Activated naive CD8-positive, alpha-beta T cell treated with anti-CD3 and anti-CD28 coated beads, Interleukin-2, amount 10 ng/mL, durations not matched to agents 7 days and 5 days (primary cell): ENCODE data around the gene SPECC1. TPM values are rescaled to one million over a fixed set of nuclear protein-coding genes. Genes with fewer than 3 reads are reported as not detected.
"Not testable (repeated sequence)": the region's sequence is repeated elsewhere in the genome, so short reads cannot be mapped to it uniquely, and the experiment has no call there.

Experiments
- ATAC-seq: fragments of 150-1000 bp; cut with Tn5 transposase; one replicate; pipeline ENCODE4 v1.10.0; 2021; ENCODE audit warnings: low read depth, moderate library complexity
- POLR2A ChIA-PET: fragments of 350-600 bp; sonication (Branson Sonifier 250); formaldehyde crosslinking; loops from one replicate; lab custom pipeline; 2021; ENCODE audit warnings: antibody characterized with exemption; lab: Charles Lee
- DNase-seq: peaks from one replicate; pipeline ENCODE4 v3.0.0; 2021
- H3K27ac Mint-ChIP-seq: one replicate; pipeline ENCODE4 v1.8.0; 2022; ENCODE audit warnings: mild to moderate bottlenecking, mixed read lengths
- H3K27me3 Mint-ChIP-seq: one replicate; pipeline ENCODE4 v1.8.0; 2022; ENCODE audit warnings: mild to moderate bottlenecking, moderate library complexity, mixed read lengths
- H3K36me3 Mint-ChIP-seq: one replicate; pipeline ENCODE4 v1.8.0; 2021; ENCODE audit warnings: mild to moderate bottlenecking, mixed read lengths
- H3K4me1 Mint-ChIP-seq: one replicate; pipeline ENCODE4 v1.8.0; 2021; ENCODE audit warnings: mixed read lengths
- H3K4me3 Mint-ChIP-seq: one replicate; pipeline ENCODE4 v1.8.0; 2022; ENCODE audit warnings: mild to moderate bottlenecking, moderate library complexity, mixed read lengths
- H3K9me3 Mint-ChIP-seq: one replicate; pipeline ENCODE4 v1.8.0; 2021; ENCODE audit warnings: mixed read lengths
- total RNA-seq, 2 experiments: library from RNA; stranded (reverse); gene quantifications; one replicate each; pipeline ENCODE4 v1.2.3, GENCODE V29; 2021

The SPECC1 gene
- total RNA-seq, 2 experiments from 2014 or later: 8.3 to 10.0 TPM

GRCh38 chr17:20179041-20179440 is 169.9 kb downstream of the SPECC1 start:
- ATAC-seq (no peak), DNase-seq (no peak)
- no peak overlapping the region for H3K27ac Mint-ChIP-seq
- H3K27me3 Mint-ChIP-seq: peaks cover 12% of the 10 kb centered on the region
- no peaks in the 10 kb centered on the region for H3K4me1 Mint-ChIP-seq
- POLR2A ChIA-PET: no interaction called here
- H3K36me3 Mint-ChIP-seq: no peaks in the 10 kb centered on the region
- no peaks in the 10 kb centered on the region for H3K9me3 Mint-ChIP-seq
- no peak overlapping the region for H3K4me3 Mint-ChIP-seq

DNA sequence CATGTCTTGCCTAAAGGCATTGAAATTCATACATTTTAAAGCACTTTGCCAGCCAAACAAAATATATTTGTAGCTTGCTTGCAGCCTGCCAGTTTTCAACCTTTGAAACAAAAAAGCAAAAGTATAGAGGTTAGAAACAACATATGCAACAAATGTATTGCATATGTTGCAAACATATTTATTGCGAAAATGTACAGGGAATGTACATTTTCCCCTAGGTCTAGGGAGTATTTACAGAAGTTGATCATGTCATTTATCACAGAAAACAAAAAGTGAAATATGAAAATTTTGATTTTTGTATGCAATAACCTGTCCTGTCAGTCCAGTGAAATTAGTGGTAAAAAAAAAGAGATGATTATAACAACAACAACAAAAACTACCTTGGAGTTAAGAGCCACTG is 171.5 kb downstream of the SPECC1 start:
- no peak for ATAC-seq
- no peak for DNase-seq

DNA sequence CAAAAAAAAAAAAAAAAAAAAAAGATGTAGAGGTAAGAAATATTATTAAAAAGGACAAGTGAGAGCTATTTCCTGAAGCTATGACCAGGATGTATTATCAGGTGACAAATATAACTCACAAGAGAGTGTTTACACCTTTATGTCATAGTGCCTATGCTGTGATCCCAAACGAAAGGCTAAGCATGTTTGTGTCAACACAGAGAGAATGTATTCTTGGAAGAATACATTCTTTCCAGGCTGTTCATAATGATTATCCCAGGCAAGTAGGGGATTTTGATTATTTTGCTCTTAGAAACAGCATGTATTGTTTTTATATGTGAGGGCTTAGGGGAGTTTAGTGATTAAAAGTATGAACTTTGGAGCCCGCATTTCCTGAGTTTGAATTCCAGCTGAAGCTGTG is 175.0 kb downstream of the SPECC1 start:
- Mint-ChIP-seq H3K36me3 (no peaks in the 10 kb centered on the region), H3K9me3 (no peaks in the 10 kb centered on the region), H3K4me3 (no peak overlapping the region), H3K27me3 (peaks cover 6% of the 10 kb centered on the region), H3K4me1 (no peaks in the 10 kb centered on the region), H3K27ac (no peak overlapping the region)
- ATAC-seq (no peak), DNase-seq (no peak)
- POLR2A ChIA-PET: no interaction called here

More for the DNA sequence above, 171.5 kb downstream of the SPECC1 start:
- no peak overlapping the region for H3K27ac Mint-ChIP-seq
- no peak overlapping the region for H3K4me3 Mint-ChIP-seq
- no peaks in the 10 kb centered on the region for H3K36me3 Mint-ChIP-seq
- H3K27me3 Mint-ChIP-seq: peaks cover 12% of the 10 kb centered on the region
- no peaks in the 10 kb centered on the region for H3K9me3 Mint-ChIP-seq
- POLR2A ChIA-PET: no interaction called here
- no peaks in the 10 kb centered on the region for H3K4me1 Mint-ChIP-seq

GRCh38 chr17:20184977-20185619 is 175.9 kb downstream of the SPECC1 start:
- POLR2A ChIA-PET: no interaction called here
- Mint-ChIP-seq H3K4me1 (no peaks in the 10 kb centered on the region), H3K9me3 (no peaks in the 10 kb centered on the region), H3K4me3 (no peak overlapping the region), H3K27me3 (peaks cover 6% of the 10 kb centered on the region), H3K27ac (no peak overlapping the region), H3K36me3 (no peaks in the 10 kb centered on the region)
- no peak for DNase-seq
- no peak for ATAC-seq

DNA sequence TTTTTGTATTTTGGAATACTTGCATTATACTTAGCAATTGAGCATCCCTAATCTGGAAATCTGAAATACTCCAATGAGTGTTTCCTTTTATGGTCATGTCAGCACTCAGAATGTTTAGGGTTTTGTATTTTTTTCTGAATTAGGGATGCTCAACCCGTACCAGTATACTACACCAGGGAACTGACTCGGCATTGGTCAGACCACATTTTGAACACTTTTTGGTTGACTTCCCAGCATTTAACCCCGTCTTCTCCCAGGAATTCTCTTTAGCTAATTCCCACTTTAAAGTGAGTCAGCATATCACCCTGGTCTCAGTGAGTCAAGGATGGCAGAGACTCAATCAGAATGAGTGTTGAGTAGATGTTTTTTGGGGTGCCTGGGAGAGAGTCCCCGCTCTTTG is 177.9 kb downstream of the SPECC1 start:
- Mint-ChIP-seq H3K27ac (no peak overlapping the region), H3K27me3 (peaks cover 5% of the 10 kb centered on the region), H3K4me3 (no peak overlapping the region), H3K36me3 (no peaks in the 10 kb centered on the region), H3K4me1 (no peaks in the 10 kb centered on the region), H3K9me3 (no peaks in the 10 kb centered on the region)
- no peak for ATAC-seq
- POLR2A ChIA-PET: no interaction called here
- DNase-seq: no peak

DNA sequence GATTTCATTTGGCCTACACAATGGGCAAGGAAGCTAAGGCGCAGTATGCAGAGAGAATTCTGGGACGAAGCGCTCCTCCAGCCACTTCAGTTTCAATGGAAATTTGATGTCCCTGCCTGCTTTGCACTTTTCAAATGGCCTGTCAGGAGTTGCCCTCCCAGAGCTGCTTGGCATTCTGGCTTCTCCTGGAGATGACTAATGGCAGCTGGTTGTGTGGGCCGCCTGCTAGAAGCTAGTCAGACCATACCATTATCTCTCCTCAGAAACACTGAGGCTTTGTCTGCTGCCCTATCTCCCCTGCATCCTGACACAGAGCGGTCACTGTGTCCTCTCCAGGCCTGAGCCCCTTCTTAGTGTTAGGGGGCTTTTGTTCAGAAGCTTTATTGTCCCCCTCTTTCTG is 180.1 kb downstream of the SPECC1 start:
- no peak overlapping the region for H3K27ac Mint-ChIP-seq
- no peaks in the 10 kb centered on the region for H3K4me1 Mint-ChIP-seq
- DNase-seq: no peak
- ATAC-seq: no peak
- no peaks in the 10 kb centered on the region for H3K9me3 Mint-ChIP-seq
- peaks cover 5% of the 10 kb centered on the region for H3K27me3 Mint-ChIP-seq
- no peaks in the 10 kb centered on the region for H3K36me3 Mint-ChIP-seq
- no peak overlapping the region for H3K4me3 Mint-ChIP-seq
- POLR2A ChIA-PET: no interaction called here

DNA sequence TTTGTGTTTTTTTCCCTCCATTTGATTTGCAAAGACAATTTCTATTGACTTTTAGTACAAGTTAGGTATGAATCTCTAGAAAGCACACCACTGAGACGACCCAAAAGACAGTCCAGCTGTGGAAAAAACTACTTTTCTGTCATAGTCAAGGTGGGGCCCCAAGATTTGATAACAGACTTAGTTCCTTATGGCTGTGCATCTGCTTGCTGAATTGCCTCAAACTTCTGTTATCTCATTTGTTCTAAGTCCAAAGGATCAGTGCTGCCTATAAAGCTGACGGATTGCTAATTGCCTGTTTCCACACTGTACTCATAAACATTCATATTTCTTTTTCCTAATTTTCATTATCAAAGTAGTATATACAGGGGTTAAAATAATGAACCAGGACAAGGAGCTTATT is 180.8 kb downstream of the SPECC1 start:
- ATAC-seq (no peak), DNase-seq (no peak)
- H3K27ac Mint-ChIP-seq: no peak overlapping the region
- no peaks in the 10 kb centered on the region for H3K4me1 Mint-ChIP-seq
- peaks cover 5% of the 10 kb centered on the region for H3K27me3 Mint-ChIP-seq
- no peaks in the 10 kb centered on the region for H3K9me3 Mint-ChIP-seq
- POLR2A ChIA-PET: no interaction called here
- no peaks in the 10 kb centered on the region for H3K36me3 Mint-ChIP-seq
- no peak overlapping the region for H3K4me3 Mint-ChIP-seq

- POLR2A ChIA-PET: no interaction called here
- H3K4me1 Mint-ChIP-seq: no peaks in the 10 kb centered on the region
- peaks cover 5% of the 10 kb centered on the region for H3K27me3 Mint-ChIP-seq
- no peak overlapping the region for H3K4me3 Mint-ChIP-seq
- H3K27ac Mint-ChIP-seq: no peak overlapping the region
- DNase-seq (no peak), ATAC-seq (no peak)
- no peaks in the 10 kb centered on the region for H3K9me3 Mint-ChIP-seq
- no peaks in the 10 kb centered on the region for H3K36me3 Mint-ChIP-seq
Measured at GRCh38 chr17:20190605-20191004, 181.4 kb downstream of the SPECC1 start.

GRCh38 chr17:20191056-20191455 is 181.9 kb downstream of the SPECC1 start:
- peaks cover 1% of the 10 kb centered on the region for H3K36me3 Mint-ChIP-seq
- no peaks in the 10 kb centered on the region for H3K4me1 Mint-ChIP-seq
- H3K27ac Mint-ChIP-seq: no peak overlapping the region
- DNase-seq (no peak), ATAC-seq (no peak)
- H3K9me3 Mint-ChIP-seq: peaks cover 1% of the 10 kb centered on the region
- POLR2A ChIA-PET: no interaction called here
- peaks cover 5% of the 10 kb centered on the region for H3K27me3 Mint-ChIP-seq
- no peak overlapping the region for H3K4me3 Mint-ChIP-seq

- H3K4me3 Mint-ChIP-seq, POLR2A ChIA-PET, H3K4me1 Mint-ChIP-seq, ATAC-seq, H3K27ac Mint-ChIP-seq, H3K9me3 Mint-ChIP-seq, DNase-seq, H3K27me3 Mint-ChIP-seq, H3K36me3 Mint-ChIP-seq: not testable (repeated sequence)
Measured at GRCh38 chr17:20196286-20196685, 187.1 kb downstream of the SPECC1 start.

GRCh38 chr17:20197272-20197926 is 188.2 kb downstream of the SPECC1 start:
- ATAC-seq (no peak), DNase-seq (no peak)
- no peaks in the 10 kb centered on the region for H3K27me3 Mint-ChIP-seq
- POLR2A ChIA-PET: no interaction called here
- no peak overlapping the region for H3K4me3 Mint-ChIP-seq
- H3K4me1 Mint-ChIP-seq: no peaks in the 10 kb centered on the region
- peaks cover 5% of the 10 kb centered on the region for H3K36me3 Mint-ChIP-seq
- H3K9me3 Mint-ChIP-seq: peaks cover 3% of the 10 kb centered on the region
- H3K27ac Mint-ChIP-seq: no peak overlapping the region

DNA sequence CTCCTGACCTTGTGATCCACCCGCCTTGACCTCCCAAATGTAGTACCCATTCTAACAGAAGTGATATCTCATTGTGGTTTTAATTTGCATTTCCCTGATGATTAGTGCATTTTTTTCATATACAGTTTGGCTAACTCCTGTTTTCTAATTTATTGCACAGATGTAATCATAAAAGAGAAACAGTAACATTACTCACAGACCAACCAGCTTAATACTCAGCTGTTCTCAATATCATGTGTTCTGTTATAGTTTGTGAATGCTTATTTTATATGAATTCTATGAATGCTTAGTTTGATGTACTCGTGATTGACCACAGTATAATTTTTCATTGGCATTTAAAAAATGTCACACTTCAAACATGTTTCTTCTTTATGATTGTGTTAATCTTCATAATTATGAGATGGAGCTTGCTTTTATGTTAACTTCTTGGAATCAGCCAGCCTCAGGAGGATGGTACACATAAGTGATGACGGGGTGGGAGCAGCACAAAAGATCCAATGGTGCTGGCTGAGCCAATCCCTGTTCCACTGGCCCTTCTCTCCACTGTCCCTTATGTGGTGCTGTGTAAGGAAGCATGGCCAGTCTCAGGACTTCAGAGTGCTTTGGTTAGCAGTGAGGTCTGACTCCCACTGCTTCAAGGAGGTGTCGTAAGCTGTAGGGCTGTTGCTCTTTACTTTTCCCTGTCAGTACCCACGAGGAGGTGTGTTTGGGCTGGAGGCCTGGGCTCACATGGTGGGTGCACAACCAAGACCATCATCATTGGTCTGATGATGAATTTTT is 191.0 kb downstream of the SPECC1 start:
- H3K27me3 Mint-ChIP-seq: no peaks in the 10 kb centered on the region
- peaks cover 6% of the 10 kb centered on the region for H3K4me1 Mint-ChIP-seq
- no peak for DNase-seq
- POLR2A ChIA-PET: no interaction called here
- no peak overlapping the region for H3K4me3 Mint-ChIP-seq
- H3K9me3 Mint-ChIP-seq: peaks cover 3% of the 10 kb centered on the region
- H3K36me3 Mint-ChIP-seq: peaks cover 8% of the 10 kb centered on the region
- ATAC-seq: no peak
- H3K27ac Mint-ChIP-seq: no peak overlapping the region

GRCh38 chr17:20200865-20201458 is 191.8 kb downstream of the SPECC1 start:
- DNase-seq (no peak), ATAC-seq (no peak)
- H3K36me3 Mint-ChIP-seq: peaks cover 7% of the 10 kb centered on the region
- POLR2A ChIA-PET: no interaction called here
- peaks cover 2% of the 10 kb centered on the region for H3K9me3 Mint-ChIP-seq
- H3K4me1 Mint-ChIP-seq: peaks cover 11% of the 10 kb centered on the region
- H3K27ac Mint-ChIP-seq: no peak overlapping the region
- no peak overlapping the region for H3K4me3 Mint-ChIP-seq
- no peaks in the 10 kb centered on the region for H3K27me3 Mint-ChIP-seq
